ENCODE results near the gene ANKMY1.
"Not testable (repeated sequence)": the region's sequence is repeated elsewhere in the genome, so short reads cannot be mapped to it uniquely, and the experiment has no call there.

Gene ANKMY1

DNA sequence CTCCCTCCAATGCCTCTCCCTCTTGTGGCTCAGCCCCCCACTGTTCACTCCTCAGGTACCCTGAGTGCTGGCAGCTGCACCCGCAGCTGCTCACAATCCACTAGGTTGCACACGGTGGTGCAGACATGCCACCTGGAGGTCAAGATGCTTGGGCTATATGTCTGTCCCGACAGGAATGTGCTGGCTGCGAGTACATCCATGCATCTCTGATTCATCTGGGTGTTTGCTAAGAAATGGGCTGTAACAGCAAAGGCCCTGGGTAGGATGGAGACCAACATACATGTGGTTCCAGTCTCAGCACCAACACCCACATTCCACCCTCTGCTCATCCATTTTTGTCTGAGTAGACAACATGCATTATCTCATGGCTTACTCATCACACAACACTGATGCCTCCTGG is 31.3 kb downstream of the ANKMY1 start:
- no peak overlapping the region for H3K27ac Mint-ChIP-seq
- peaks cover 98% of the 10 kb centered on the region for H3K36me3 Mint-ChIP-seq (ENCODE audit: low read depth)
- no peak overlapping the region for H3K4me3 Mint-ChIP-seq
- intact Hi-C loops (cut with micrococcal nuclease): no loop called here
- H3K4me1 Mint-ChIP-seq (ENCODE audit: low read depth): no peaks in the 10 kb centered on the region
- no peaks in the 10 kb centered on the region for H3K27me3 Mint-ChIP-seq
- H3K9me3 Mint-ChIP-seq: peaks cover 81% of the 10 kb centered on the region

- intact Hi-C loops (cut with micrococcal nuclease): no loop called here
Measured at GRCh38 chr2:240525802-240526201, 32.0 kb downstream of the ANKMY1 start.

GRCh38 chr2:240524963-240525718 is 32.6 kb downstream of the ANKMY1 start:
- H3K27me3 Mint-ChIP-seq: peaks cover 7% of the 10 kb centered on the region
- H3K4me1 Mint-ChIP-seq (ENCODE audit: low read depth): peaks cover 6% of the 10 kb centered on the region
- H3K9me3 Mint-ChIP-seq: peaks cover 72% of the 10 kb centered on the region
- peaks cover 95% of the 10 kb centered on the region for H3K36me3 Mint-ChIP-seq (ENCODE audit: low read depth)
- intact Hi-C loops (cut with micrococcal nuclease): no loop called here
- no peak overlapping the region for H3K4me3 Mint-ChIP-seq
- no peak overlapping the region for H3K27ac Mint-ChIP-seq

More at GRCh38 chr2:240525802-240526201, 32.0 kb downstream of the ANKMY1 start:
- Mint-ChIP-seq H3K4me1 (ENCODE audit: low read depth) (peaks cover 1% of the 10 kb centered on the region), H3K4me3 (no peak overlapping the region), H3K27ac (no peak overlapping the region), H3K27me3 (peaks cover under 1% of the 10 kb centered on the region), H3K36me3 (ENCODE audit: low read depth) (peaks cover 97% of the 10 kb centered on the region), H3K9me3 (peaks cover 76% of the 10 kb centered on the region)

DNA sequence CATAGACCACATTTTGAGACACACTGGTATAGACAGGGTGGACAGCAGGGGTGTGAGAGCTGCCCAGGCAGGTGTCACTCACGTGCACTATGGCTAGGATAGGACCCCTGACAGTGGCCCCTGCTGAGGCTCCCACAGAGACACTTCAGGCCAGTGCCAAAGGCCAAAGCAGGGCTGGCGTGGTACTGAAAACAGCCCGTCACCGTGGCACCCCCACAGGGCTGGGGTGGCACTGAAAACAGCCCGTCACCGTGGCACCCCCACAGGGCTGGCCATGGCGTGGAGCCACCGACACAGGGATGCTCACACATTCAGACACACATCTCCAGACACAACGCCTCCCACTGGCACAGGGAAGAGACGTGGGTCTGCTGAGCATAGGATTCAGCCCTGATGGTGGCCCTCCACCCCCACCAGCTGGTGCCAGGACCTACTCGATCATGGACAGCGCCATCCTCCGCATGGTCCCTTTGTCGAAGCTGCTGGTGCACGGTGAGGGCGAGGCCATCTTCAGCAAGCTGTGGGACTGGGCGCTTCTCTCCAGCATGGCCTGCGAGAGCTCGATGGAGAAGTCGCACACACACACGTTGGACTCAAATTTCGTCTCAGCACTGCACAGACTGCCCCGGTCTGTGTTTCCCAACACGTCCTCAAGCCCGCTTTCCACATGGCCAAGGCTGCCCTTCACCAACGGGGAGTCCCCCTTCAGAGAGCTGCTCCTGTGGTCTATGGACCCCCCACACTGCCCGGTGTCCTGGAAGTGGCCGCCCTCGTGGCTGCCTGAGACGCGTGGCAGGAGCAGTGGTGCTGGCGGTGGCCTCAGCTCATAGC is 34.1 kb downstream of the ANKMY1 start:
- intact Hi-C loops (cut with micrococcal nuclease): no loop called here
- H3K27me3 Mint-ChIP-seq: peaks cover 10% of the 10 kb centered on the region
- H3K9me3 Mint-ChIP-seq: peaks cover 59% of the 10 kb centered on the region
- no peak overlapping the region for H3K27ac Mint-ChIP-seq
- H3K4me3 Mint-ChIP-seq: no peak overlapping the region
- peaks cover 13% of the 10 kb centered on the region for H3K4me1 Mint-ChIP-seq (ENCODE audit: low read depth)
- H3K36me3 Mint-ChIP-seq (ENCODE audit: low read depth): peaks cover 94% of the 10 kb centered on the region

- Mint-ChIP-seq H3K27ac (no peak overlapping the region), H3K4me3 (no peak overlapping the region), H3K9me3 (peaks cover 55% of the 10 kb centered on the region), H3K4me1 (ENCODE audit: low read depth) (peaks cover 13% of the 10 kb centered on the region), H3K36me3 (ENCODE audit: low read depth) (peaks cover 95% of the 10 kb centered on the region), H3K27me3 (peaks cover 10% of the 10 kb centered on the region)
- intact Hi-C loops (cut with micrococcal nuclease): no loop called here
Measured at GRCh38 chr2:240522406-240522805, 35.4 kb downstream of the ANKMY1 start.

DNA sequence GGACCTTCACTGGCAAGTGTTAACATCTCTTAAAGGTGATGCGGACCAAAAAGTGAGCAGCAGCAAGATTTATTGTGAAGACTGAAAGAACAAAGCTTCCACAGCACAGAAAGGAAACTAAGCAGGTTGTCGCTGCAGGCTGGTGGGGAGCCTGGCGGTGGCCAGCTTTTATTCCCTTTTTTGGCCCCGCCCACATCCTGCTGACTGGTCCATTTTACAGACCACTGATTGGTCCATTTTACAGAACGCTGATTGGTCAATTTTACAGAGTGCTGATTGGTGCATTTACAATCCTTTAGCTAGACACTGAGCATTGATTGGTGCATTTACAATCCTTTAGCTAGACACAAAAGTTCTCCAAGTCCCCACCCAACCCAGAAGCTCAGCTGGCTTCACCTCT is 35.9 kb downstream of the ANKMY1 start:
- peaks cover 50% of the 10 kb centered on the region for H3K9me3 Mint-ChIP-seq
- H3K27ac Mint-ChIP-seq; H3K4me3 Mint-ChIP-seq; intact Hi-C loops (cut with micrococcal nuclease): not testable (repeated sequence)
- peaks cover 10% of the 10 kb centered on the region for H3K27me3 Mint-ChIP-seq
- peaks cover 13% of the 10 kb centered on the region for H3K4me1 Mint-ChIP-seq (ENCODE audit: low read depth)
- peaks cover 91% of the 10 kb centered on the region for H3K36me3 Mint-ChIP-seq (ENCODE audit: low read depth)

DNA sequence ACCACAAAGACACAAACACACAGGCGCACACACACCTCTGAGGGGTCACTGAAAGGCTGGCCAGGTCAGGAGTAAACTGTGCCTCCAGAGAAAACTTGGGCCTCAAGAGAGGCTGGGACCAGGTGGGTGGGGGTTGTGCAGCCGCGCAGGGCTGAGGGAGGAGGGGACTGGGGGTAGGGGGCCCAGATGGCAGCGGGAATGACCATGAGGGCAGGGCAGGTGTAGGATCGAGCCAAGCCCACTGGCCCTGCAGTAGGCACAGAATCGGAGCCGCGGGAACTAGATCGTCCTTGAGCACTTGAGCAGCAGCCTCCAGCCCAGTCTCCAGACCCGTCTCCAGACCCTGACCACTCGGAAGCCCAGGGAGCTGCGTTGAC is 36.8 kb downstream of the ANKMY1 start:
- Mint-ChIP-seq H3K27me3 (peaks cover 10% of the 10 kb centered on the region), H3K27ac (no peak overlapping the region), H3K4me1 (ENCODE audit: low read depth) (peaks cover 13% of the 10 kb centered on the region), H3K9me3 (peaks cover 41% of the 10 kb centered on the region), H3K4me3 (no peak overlapping the region), H3K36me3 (ENCODE audit: low read depth) (peaks cover 81% of the 10 kb centered on the region)
- intact Hi-C loops (cut with micrococcal nuclease): no loop called here

DNA sequence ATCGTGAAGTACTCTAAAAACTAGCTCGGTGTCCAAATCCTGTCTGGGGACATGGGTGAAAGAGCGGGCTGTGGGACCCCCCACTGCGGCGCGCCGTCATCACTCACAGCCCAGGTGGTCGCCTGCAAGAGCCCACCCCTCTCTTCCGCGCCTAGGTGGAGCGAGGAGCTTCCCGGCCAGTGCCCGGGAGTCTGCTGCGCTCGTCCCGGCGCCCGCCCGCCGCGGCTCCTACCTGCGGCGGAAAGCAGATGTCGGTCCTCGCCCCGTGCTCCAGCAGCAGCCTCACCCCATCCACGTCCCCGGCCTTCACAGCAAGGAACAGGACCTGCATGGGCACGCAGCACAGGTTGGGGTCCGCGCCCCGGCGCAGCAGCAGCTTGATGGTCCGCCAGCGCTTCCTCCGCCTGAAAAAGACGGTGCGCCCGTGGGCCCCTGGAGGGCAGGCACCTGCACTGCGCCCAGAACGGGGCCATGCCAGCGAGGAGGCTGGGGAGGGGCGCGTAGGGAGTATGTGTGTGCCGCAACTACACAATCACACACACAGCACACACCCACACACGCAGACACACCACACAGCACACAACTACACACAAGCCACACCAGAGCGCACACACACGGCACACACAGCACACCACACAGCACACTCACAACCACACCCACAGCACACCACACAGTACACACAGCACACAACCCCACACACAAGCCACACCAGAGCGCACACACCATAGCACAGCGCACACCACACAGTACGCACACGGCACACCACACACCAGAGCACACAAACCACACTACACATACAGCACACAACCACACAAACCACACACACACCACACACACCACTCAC is 37.4 kb downstream of the ANKMY1 start:
- Mint-ChIP-seq H3K27me3 (peaks cover 10% of the 10 kb centered on the region), H3K4me1 (ENCODE audit: low read depth) (peaks cover 13% of the 10 kb centered on the region), H3K36me3 (ENCODE audit: low read depth) (peaks cover 75% of the 10 kb centered on the region), H3K4me3 (no peak overlapping the region), H3K9me3 (peaks cover 35% of the 10 kb centered on the region), H3K27ac (no peak overlapping the region)
- intact Hi-C loops (cut with micrococcal nuclease): no loop called here

DNA sequence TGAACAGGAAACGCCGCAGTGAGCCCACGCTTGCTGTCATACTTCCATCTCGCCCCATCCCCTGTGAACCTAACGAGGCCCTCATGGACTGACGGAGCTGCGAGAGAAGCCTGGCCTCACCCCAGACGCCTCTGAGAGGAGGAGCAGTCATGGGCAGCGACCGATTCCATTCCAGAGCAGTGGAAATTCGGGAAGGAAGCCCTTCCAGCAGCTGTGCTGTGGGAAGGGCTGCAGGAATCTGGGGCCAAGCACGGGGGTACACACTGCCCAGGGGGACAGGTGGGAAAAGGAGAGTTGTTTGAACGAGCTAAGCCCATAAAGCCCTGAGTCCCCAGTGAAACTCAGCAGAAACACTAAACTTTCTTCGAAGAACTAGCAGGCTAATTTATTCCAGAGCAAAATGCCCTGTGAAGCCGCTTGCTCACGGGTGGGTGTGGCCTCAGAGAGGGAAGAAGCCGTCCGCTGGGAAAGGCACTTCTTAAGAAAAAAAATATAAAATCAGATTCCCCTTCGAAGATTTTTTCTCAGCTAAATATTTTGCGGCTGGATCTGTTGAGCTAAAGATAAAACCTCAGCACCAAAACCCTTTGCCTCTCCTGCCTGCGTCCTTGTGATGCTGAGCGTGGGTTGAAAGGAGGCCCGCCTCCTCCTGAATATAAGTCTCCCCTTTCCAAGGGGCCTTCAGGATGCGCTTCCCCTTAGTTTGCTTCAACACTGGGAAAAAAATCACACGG is 38.2 kb downstream of the ANKMY1 start:
- no peak overlapping the region for H3K4me3 Mint-ChIP-seq
- peaks cover 13% of the 10 kb centered on the region for H3K4me1 Mint-ChIP-seq (ENCODE audit: low read depth)
- H3K36me3 Mint-ChIP-seq (ENCODE audit: low read depth): peaks cover 67% of the 10 kb centered on the region
- peaks cover 10% of the 10 kb centered on the region for H3K27me3 Mint-ChIP-seq
- H3K27ac Mint-ChIP-seq: no peak overlapping the region
- intact Hi-C loops (cut with micrococcal nuclease): loop anchor here (10.0 kb wide), 1 partner anchor 325 kb away; no protein-coding TSS in a partner anchor
- peaks cover 27% of the 10 kb centered on the region for H3K9me3 Mint-ChIP-seq

GRCh38 chr2:240518981-240519380 is 38.8 kb downstream of the ANKMY1 start:
- peaks cover 10% of the 10 kb centered on the region for H3K27me3 Mint-ChIP-seq
- peaks cover 18% of the 10 kb centered on the region for H3K4me1 Mint-ChIP-seq (ENCODE audit: low read depth)
- intact Hi-C loops (cut with micrococcal nuclease): loop anchor here (10.0 kb wide), 1 partner anchor 326 kb away; no protein-coding TSS in a partner anchor
- H3K36me3 Mint-ChIP-seq (ENCODE audit: low read depth): peaks cover 61% of the 10 kb centered on the region
- no peak overlapping the region for H3K4me3 Mint-ChIP-seq
- H3K9me3 Mint-ChIP-seq: peaks cover 21% of the 10 kb centered on the region
- H3K27ac Mint-ChIP-seq: no peak overlapping the region

DNA sequence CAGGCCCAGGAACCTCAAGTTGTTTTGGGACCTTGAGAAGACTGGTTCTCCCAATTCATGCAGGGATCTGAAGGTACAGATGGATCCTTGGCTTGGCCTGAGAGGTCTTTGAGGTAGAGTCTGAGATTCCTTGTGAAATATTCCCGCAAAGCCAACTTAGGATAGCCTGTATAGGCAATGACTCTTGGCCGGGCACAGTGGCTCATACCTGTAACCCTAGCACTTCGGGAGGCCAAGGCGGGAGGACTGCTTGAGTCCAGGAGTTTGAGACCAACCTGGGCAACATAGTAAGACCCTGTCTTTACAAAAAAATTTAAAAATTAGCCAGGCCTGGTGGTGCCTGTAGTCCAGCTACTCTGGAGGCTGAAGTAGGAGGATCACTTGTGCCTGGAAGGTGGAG is 40.4 kb downstream of the ANKMY1 start:
- H3K27me3 Mint-ChIP-seq: peaks cover 10% of the 10 kb centered on the region
- H3K27ac Mint-ChIP-seq: no peak overlapping the region
- H3K36me3 Mint-ChIP-seq (ENCODE audit: low read depth): peaks cover 50% of the 10 kb centered on the region
- H3K9me3 Mint-ChIP-seq: peaks cover 5% of the 10 kb centered on the region
- H3K4me3 Mint-ChIP-seq: no peak overlapping the region
- H3K4me1 Mint-ChIP-seq (ENCODE audit: low read depth): peaks cover 28% of the 10 kb centered on the region
- intact Hi-C loops (cut with micrococcal nuclease): loop anchor here (10.0 kb wide), 1 partner anchor 327 kb away; no protein-coding TSS in a partner anchor

DNA sequence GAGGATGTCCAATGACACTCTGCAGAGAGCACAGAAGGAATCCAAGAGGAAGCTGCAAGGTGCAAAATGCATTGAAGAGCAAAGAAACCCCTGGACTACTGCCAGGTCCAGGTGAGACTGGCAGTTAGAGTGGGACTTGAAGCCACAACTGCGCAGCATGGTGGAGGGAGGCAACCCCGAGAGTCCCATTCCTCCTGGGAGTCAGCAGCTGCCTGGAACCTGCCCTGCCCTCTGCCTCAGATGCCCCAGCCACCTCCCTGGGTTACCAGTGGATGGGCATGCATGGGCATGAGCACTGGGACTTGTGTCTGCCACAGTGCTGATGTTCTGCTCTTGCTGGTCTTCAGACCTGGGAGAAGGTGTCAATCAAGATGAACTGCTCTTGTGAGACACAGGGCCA is 43.2 kb downstream of the ANKMY1 start:
- no peak overlapping the region for H3K4me3 Mint-ChIP-seq
- intact Hi-C loops (cut with micrococcal nuclease): loop anchor here (2.0 to 10.0 kb wide), 4 partner anchors 46 to 330 kb away; partner anchors contain the start of genes CAPN10 and DUSP28
- no peaks in the 10 kb centered on the region for H3K9me3 Mint-ChIP-seq
- H3K27ac Mint-ChIP-seq: peak overlapping the region; percentile 83
- peaks cover 22% of the 10 kb centered on the region for H3K4me1 Mint-ChIP-seq (ENCODE audit: low read depth)
- peaks cover 42% of the 10 kb centered on the region for H3K36me3 Mint-ChIP-seq (ENCODE audit: low read depth)
- H3K27me3 Mint-ChIP-seq: no peaks in the 10 kb centered on the region
